Nephron progenitor cell (in vitro differentiated cells): ENCODE measurements around the gene SORT1.

Experiments
- DNase-seq: peaks from one replicate; pipeline ENCODE4 v3.0.0; 2021
- H3K27ac Mint-ChIP-seq: 2 replicates; pipeline ENCODE4 v1.8.0; 2021; ENCODE audit warnings: mild to moderate bottlenecking, moderate library complexity, mixed read lengths
- H3K27me3 Mint-ChIP-seq: 2 replicates; pipeline ENCODE4 v1.8.0; 2021; ENCODE audit warnings: mild to moderate bottlenecking, low read depth, mixed read lengths; ENCODE audit not compliant: poor library complexity
- H3K36me3 Mint-ChIP-seq: 2 replicates; pipeline ENCODE4 v1.8.0; 2021; ENCODE audit warnings: low read depth, mixed read lengths
- H3K4me1 Mint-ChIP-seq: 2 replicates; pipeline ENCODE4 v1.8.0; 2021; ENCODE audit warnings: mixed read lengths
- H3K4me3 Mint-ChIP-seq: 2 replicates; pipeline ENCODE4 v1.8.0; 2021; ENCODE audit warnings: mild to moderate bottlenecking, moderate library complexity, mixed read lengths
- H3K9me3 Mint-ChIP-seq: 2 replicates; pipeline ENCODE4 v1.8.0; 2021; ENCODE audit warnings: mild to moderate bottlenecking, moderate library complexity, mixed read lengths
- CTCF ChIP-seq: fragments of 200-600 bp; sonication (generic); IDR thresholded peaks from 2 replicates; pipeline ENCODE4 v1.5.0; 2021; ENCODE audit warnings: antibody characterized with exemption

The SORT1 gene

DNA sequence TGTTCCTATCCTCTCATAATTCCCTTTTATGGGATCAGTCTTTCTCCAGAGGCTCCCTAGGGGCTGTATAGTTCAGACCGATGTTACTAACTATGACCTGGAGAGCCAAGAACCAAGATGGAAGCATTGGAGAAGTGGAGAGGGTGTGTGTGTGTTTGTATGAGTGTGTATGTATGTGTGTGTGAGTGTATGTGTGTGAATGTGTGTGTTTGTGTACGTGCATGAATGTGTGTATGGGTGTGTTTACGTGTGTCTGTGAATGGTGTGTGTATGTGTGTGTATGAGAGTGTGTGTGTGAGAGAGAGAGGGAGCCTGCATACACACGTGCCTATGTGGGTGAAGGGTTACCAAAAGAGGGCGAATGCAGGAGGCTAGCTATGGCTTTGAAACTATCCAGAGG, 95.8 kb downstream of the SORT1 start:
- Mint-ChIP-seq H3K4me1 (peaks cover 42% of the 10 kb centered on the region), H3K27ac (no peak overlapping the region), H3K4me3 (no peak overlapping the region), H3K27me3 (peaks cover 6% of the 10 kb centered on the region), H3K9me3 (no peaks in the 10 kb centered on the region), H3K36me3 (no peaks in the 10 kb centered on the region)
- TF ChIP-seq CTCF: no peak
- DNase-seq: no peak

DNA sequence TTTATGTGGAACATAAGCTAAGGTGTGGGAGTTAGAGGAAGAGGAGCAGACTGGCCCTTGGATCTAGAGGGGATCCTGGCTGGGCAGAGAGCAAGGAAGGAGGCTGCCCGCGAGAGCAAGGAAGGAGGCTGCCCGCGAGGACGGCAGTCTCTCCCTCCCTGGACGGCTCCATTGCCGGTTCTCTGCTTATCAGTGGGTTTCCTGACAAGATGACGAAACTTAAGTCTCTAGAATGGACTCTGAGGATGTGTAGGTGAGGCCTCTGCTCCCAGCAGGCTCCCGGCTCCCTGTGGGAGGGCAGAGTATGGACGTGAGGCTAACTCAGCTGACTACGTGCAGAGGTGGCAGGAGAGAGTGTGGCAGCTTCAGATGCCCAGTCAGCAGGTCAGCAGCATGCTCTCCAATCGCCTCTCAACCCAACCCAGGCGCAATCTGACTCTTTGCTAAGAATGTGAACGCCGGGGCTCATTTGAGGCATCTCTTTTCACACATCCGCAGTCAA, 97.0 kb downstream of the SORT1 start:
- Mint-ChIP-seq H3K9me3 (no peaks in the 10 kb centered on the region), H3K27me3 (peaks cover 7% of the 10 kb centered on the region), H3K27ac (no peak overlapping the region), H3K36me3 (no peaks in the 10 kb centered on the region), H3K4me1 (peaks cover 32% of the 10 kb centered on the region), H3K4me3 (no peak overlapping the region)
- DNase-seq: no peak
- no peak for TF ChIP-seq CTCF

GRCh38 chr1:109299558-109300343, 98.0 kb downstream of the SORT1 start:
- Mint-ChIP-seq H3K4me3 (no peak overlapping the region), H3K9me3 (no peaks in the 10 kb centered on the region), H3K36me3 (no peaks in the 10 kb centered on the region), H3K27ac (no peak overlapping the region), H3K27me3 (peaks cover 17% of the 10 kb centered on the region), H3K4me1 (peaks cover 27% of the 10 kb centered on the region)
- DNase-seq: no peak
- no peak for TF ChIP-seq CTCF

GRCh38 chr1:109298666-109299557, 98.8 kb downstream of the SORT1 start:
- no peak for TF ChIP-seq CTCF
- DNase-seq: no peak
- no peaks in the 10 kb centered on the region for H3K36me3 Mint-ChIP-seq
- peaks cover 19% of the 10 kb centered on the region for H3K27me3 Mint-ChIP-seq
- peak overlapping the region; percentile 5 for H3K27ac Mint-ChIP-seq
- no peaks in the 10 kb centered on the region for H3K9me3 Mint-ChIP-seq
- H3K4me3 Mint-ChIP-seq: no peak overlapping the region
- H3K4me1 Mint-ChIP-seq: peaks cover 27% of the 10 kb centered on the region

DNA sequence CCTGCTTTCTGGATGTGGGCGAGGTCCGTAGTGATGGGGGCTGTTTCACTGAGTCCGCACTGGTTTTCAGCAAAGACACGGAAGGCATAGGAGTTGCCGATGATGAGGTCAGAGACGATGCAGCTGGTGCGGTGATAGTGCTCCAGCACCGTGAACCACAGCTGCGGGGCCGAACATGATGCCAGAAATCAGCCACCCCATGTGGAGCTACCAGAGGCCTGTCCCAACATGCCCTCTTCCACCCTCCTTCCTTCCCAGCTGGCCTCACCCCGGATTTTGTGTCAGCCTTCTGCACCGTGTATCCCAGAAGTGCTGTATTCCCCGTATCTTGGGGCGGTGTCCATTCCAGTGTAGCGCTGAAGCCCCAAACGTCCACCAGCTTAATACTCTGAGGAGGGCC, 100.9 kb downstream of the SORT1 start:
- peaks cover 31% of the 10 kb centered on the region for H3K4me1 Mint-ChIP-seq
- no peak overlapping the region for H3K27ac Mint-ChIP-seq
- DNase-seq: no peak
- TF ChIP-seq CTCF: no peak
- H3K4me3 Mint-ChIP-seq: no peak overlapping the region
- H3K27me3 Mint-ChIP-seq: peaks cover 23% of the 10 kb centered on the region
- H3K9me3 Mint-ChIP-seq: no peaks in the 10 kb centered on the region
- no peaks in the 10 kb centered on the region for H3K36me3 Mint-ChIP-seq
